Endothelial cell of umbilical vein (primary cell): ENCODE data around the gene TBL2. TPM values are rescaled to one million over a fixed set of nuclear protein-coding genes. Genes with fewer than 3 reads are reported as not detected.

Experiments
- BruUV-seq: library from RNA; stranded (reverse); fragments of 400-500 nt; replicated peaks from 2 replicates; lab custom pipeline; 2021; lab: Mats Ljungman, UMichigan
- CTCF ChIA-PET: fragments of 300-600, 350-600 bp; sonication (Branson Sonifier 250); formaldehyde crosslinking; loops from one replicate; lab custom pipeline; 2021; ENCODE audit warnings: antibody characterized with exemption, inconsistent platforms; lab: Charles Lee
- POLR2A ChIA-PET: fragments of 300-600, 350-600 bp; sonication (Branson Sonifier 250); formaldehyde crosslinking; loops from one replicate; lab custom pipeline; 2021; ENCODE audit warnings: antibody characterized with exemption, inconsistent platforms; lab: Charles Lee
- DNase-seq: peaks from one replicate; pipeline ENCODE4 v3.0.0-alpha.2; 2011; ENCODE audit warnings: low read depth, low spot score
- FAIRE-seq: peaks from 2 replicates; lab custom pipeline; 2011; peaks lifted over from hg19 to GRCh38; lab: Jason Lieb, UNC
- H2AFZ ChIP-seq: 2 replicates; pipeline ENCODE4 v1.6.0; 2012; ENCODE audit warnings: low read depth, low read length, control low read depth, inconsistent platforms
- H3K27ac ChIP-seq: 2 replicates; pipeline ENCODE4 v1.5.1; 2011; ENCODE audit warnings: low read depth, mild to moderate bottlenecking, control low read depth, low read length, moderate library complexity; ENCODE audit not compliant: insufficient read depth
- H3K27me3 ChIP-seq, 2 experiments: 2 replicates each; pipeline versions ENCODE4 v1.6.0 to v1.6.1; 2011; ENCODE audit warnings: low read length in 2 of 2, mixed read lengths in 1 of 2; ENCODE audit not compliant: control insufficient read depth in 2 of 2, insufficient read depth in 2 of 2
- H3K36me3 ChIP-seq, 2 experiments: 2 replicates in 1 of 2; 3 replicates in 1 of 2; pipeline ENCODE4 v1.5.1; 2011; ENCODE audit warnings: low read length in 2 of 2, mild to moderate bottlenecking in 1 of 2, moderate library complexity in 1 of 2; ENCODE audit not compliant: control insufficient read depth in 2 of 2, insufficient read depth in 2 of 2; ENCODE audit errors: extremely low read depth in 1 of 2
- H3K4me1 ChIP-seq: 3 replicates; pipeline ENCODE4 v1.5.1; 2011; ENCODE audit warnings: mild to moderate bottlenecking, low read length; ENCODE audit not compliant: control insufficient read depth, insufficient read depth; ENCODE audit errors: extremely low read depth
- H3K4me2 ChIP-seq: 2 replicates; pipeline ENCODE4 v1.6.1; 2011; ENCODE audit warnings: low read length, control low read depth, mixed read lengths; ENCODE audit not compliant: insufficient read depth
- H3K4me3 ChIP-seq, 3 experiments: fragments of 200-600 bp in 1 of 3; sonication (generic), shearing (Covaris generic) in 1 of 3; replicated peaks in 1 of 3; 2 replicates each; pipeline ENCODE4 v1.5.1; 2011 to 2016; ENCODE audit warnings: control low read depth in 3 of 3, low read length in 3 of 3, mild to moderate bottlenecking in 2 of 3, inconsistent platforms in 1 of 3, low read depth in 1 of 3, moderate library complexity in 1 of 3; ENCODE audit not compliant: insufficient read depth in 1 of 3
- H3K79me2 ChIP-seq: 2 replicates; pipeline ENCODE4 v1.6.0; 2012; ENCODE audit warnings: low read length, inconsistent platforms; ENCODE audit not compliant: control insufficient read depth, insufficient read depth
- H3K9ac ChIP-seq: replicated peaks from 2 replicates; pipeline ENCODE3; 2011; ENCODE audit warnings: low read length, control low read depth; ENCODE audit not compliant: insufficient read depth; ENCODE audit errors: extremely low read depth
- H3K9me1 ChIP-seq: replicated peaks from 3 replicates; pipeline ENCODE4 v1.6.0; 2011; ENCODE audit warnings: mild to moderate bottlenecking, low read length; ENCODE audit not compliant: control insufficient read depth, insufficient read depth; ENCODE audit errors: extremely low read depth
- H3K9me3 ChIP-seq: replicated peaks from 2 replicates; pipeline ENCODE4 v1.5.1; 2012; ENCODE audit warnings: low read length, inconsistent platforms; ENCODE audit not compliant: control insufficient read depth, insufficient read depth
- H4K20me1 ChIP-seq: replicated peaks from 2 replicates; pipeline ENCODE3; 2011; ENCODE audit warnings: mild to moderate bottlenecking, low read length; ENCODE audit not compliant: control insufficient read depth, insufficient read depth; ENCODE audit errors: extremely low read depth
- CTCF ChIP-seq, 2 donors: IDR thresholded peaks; 1 replicate in 1 of 2; 2 replicates in 1 of 2; pipeline ENCODE4 v1.5.1; 2011; ENCODE audit warnings: low read length in 2 of 2, mild to moderate bottlenecking in 2 of 2, moderate library complexity in 2 of 2, control low read depth in 1 of 2, inconsistent platforms in 1 of 2, low read depth in 1 of 2; ENCODE audit not compliant: insufficient read depth in 1 of 2; ENCODE audit errors: extremely low read depth in 1 of 2
- EZH2 ChIP-seq: IDR thresholded peaks from 2 replicates; pipeline ENCODE4 v1.6.1; 2012; ENCODE audit warnings: borderline replicate concordance, low read depth, mild to moderate bottlenecking, moderate library complexity, low read length, inconsistent platforms; ENCODE audit not compliant: severe bottlenecking
- GATA2 ChIP-seq: IDR thresholded peaks from 2 replicates; pipeline ENCODE4 v1.7.0; 2011; ENCODE audit warnings: low read depth, mild to moderate bottlenecking, moderate library complexity, mixed read lengths, low read length; ENCODE audit not compliant: insufficient read length, insufficient read depth
- JUN ChIP-seq: IDR thresholded peaks from 2 replicates; pipeline ENCODE4 v1.6.1; 2011; ENCODE audit warnings: borderline replicate concordance, low read depth; ENCODE audit not compliant: insufficient read length, insufficient read depth
- MYC ChIP-seq: IDR thresholded peaks from one replicate; pipeline ENCODE4 v1.6.1; 2011; ENCODE audit warnings: mild to moderate bottlenecking, low read depth, low read length
- POLR2A ChIP-seq: IDR thresholded peaks from 2 replicates; pipeline ENCODE4 v1.6.1; 2012; ENCODE audit warnings: low read depth, mild to moderate bottlenecking, control low read depth, low read length
- POLR2AphosphoS5 ChIP-seq: IDR thresholded peaks from 2 replicates; pipeline ENCODE4 v1.6.1; 2012; ENCODE audit warnings: low read depth, mild to moderate bottlenecking, control low read depth, low read length, moderate library complexity; ENCODE audit not compliant: insufficient read depth
- dilution Hi-C: fragments of 300-500 bp; cut with MboI; formaldehyde crosslinking; loops from one replicate; pipeline ENCODE4 v1.15.0; 2019; ENCODE audit warnings: low sequenced_read_pairs; ENCODE audit not compliant: extremely low pct_ligation_motif_present
- intact Hi-C: fragments of 100-400 bp; cut with micrococcal nuclease; formaldehyde crosslinking; loops from one replicate; pipeline ENCODE4 v1.10.0; 2022
- polyA plus RNA-seq, 4 experiments: library from polyadenylated mRNA; depleted of rRNA in 3 of 4; stranded (reverse) in 3 of 4; unstranded in 1 of 4; fragments of >200 nt; gene quantifications; 2 replicates each; pipeline versions ENCODE4 v1.2.1 to v1.2.3, GENCODE V29; 2011 to 2012; ENCODE audit warnings: missing spikeins in 1 of 4
- total RNA-seq: library from RNA; stranded (reverse); gene quantifications from 2 replicates; pipeline ENCODE4 v1.2.3, GENCODE V29; 2021
- TF ChIP-seq, protein P1 (sequence below): IDR thresholded peaks from 2 replicates; pipeline ENCODE4 v1.6.1; 2011; ENCODE audit not compliant: insufficient read depth, insufficient read length

TBL2 gene
- total and polyA plus RNA-seq, 2 donors (not counting 3 experiments of a cell fraction or from before 2014, with no cell fraction given), result 38.6 to 48.4 TPM

DNA sequence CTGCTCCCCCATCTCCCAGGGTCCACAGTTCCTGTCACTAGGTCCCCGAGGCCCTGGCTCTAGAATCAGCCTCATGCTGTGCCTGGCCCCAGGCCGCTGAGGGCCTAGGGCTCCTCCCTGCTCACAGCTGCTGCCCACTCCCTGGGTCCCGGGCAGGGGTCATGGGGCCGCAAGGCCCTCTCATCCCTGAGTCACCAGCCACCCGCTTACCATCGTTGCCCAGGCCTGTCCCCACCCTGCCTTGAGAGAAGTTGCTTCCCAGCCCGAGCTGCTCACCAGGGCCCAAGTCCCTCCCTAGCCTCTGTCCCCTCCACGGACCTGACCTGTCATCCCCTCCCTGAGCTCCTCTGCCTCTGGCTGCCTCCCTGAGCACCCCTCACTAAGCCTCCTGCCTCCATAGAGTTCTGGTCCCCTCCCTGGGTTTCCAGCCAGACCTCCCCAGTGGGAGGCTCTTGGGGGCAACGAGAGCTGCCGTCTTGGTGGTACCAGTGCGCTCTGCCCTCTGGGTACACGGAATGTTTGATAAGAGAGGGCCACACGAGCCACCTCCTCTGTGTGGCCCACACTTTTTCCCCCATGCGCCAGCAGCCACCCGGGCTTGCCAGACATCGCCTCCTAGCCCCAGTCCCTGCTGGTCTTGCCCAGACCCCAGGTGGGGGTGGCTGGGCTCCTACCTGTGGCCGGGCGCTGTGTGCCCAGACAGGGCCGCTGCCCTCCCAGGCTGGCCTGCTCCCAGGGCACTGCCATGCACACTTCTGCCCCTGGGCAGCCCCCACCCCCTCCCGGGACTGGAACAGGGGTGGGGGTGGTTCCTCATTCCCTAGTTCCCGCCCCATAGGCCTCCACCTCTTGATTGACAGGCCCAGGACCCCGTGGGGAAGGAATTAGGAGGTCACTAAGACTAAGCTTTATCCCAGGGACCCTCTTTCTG lies 24.6 kb upstream of the TBL2 start:
- Histone ChIP-seq H3K27ac (no peak overlapping the region), H3K4me1 (no peaks in the 10 kb centered on the region), H3K4me3 (no peak overlapping the region), H4K20me1 (no peaks in the 10 kb centered on the region), H3K79me2 (no peaks in the 10 kb centered on the region), H3K36me3 (no peaks in the 10 kb centered on the region), H3K27me3 (peaks cover 0 to 2% of the 10 kb centered on the region in 2 experiments), H2AFZ (no peak overlapping the region), H3K9ac (no peak overlapping the region), H3K9me1 (no peaks in the 10 kb centered on the region), H3K9me3 (no peaks in the 10 kb centered on the region), H3K4me2 (no peak overlapping the region)
- no peak for FAIRE-seq
- DNase-seq, result no peak
- ChIA-PET CTCF (interaction anchor here (5.3 to 15.1 kb wide), 2 partner anchors 66 to 120 kb away, joined by 57 to 270 read pairs; partner anchors contain the start of genes STX1A and VPS37D), POLR2A (no interaction called here)
- TF ChIP-seq EZH2 (no peak), POLR2A (no peak), CTCF (IDR thresholded peaks at IDR 0.05; ENCODE audit: extremely low read depth in 1 of 2, insufficient read depth in 1 of 2, low read depth in 1 of 2, low read length in 2 of 2) (no peak), GATA2 (no peak), POLR2AphosphoS5 (no peak), JUN (no peak), MYC (no peak)
- TF ChIP-seq, protein P1, sequence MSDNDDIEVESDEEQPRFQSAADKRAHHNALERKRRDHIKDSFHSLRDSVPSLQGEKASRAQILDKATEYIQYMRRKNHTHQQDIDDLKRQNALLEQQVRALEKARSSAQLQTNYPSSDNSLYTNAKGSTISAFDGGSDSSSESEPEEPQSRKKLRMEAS, result no peak
- intact Hi-C loops (no loop called here), dilution Hi-C loops (no loop called here)
- no TSS peak for BruUV-seq
